Neuronal stem cell (in vitro differentiated cells): ENCODE data around the gene FHIT.

Experiments used
- DNase-seq: peaks from one replicate; pipeline ENCODE4 v3.0.0-alpha.2; 2013; ENCODE audit warnings: low spot score
- H2AFZ ChIP-seq: one replicate; pipeline ENCODE4 v1.6.1; 2013; ENCODE audit warnings: mild to moderate bottlenecking, low read length, inconsistent platforms
- H2AK5ac ChIP-seq: 2 replicates; pipeline ENCODE4 v1.6.1; 2013; ENCODE audit warnings: low read depth, mild to moderate bottlenecking, inconsistent platforms, low read length, moderate library complexity, mixed read lengths
- H2BK120ac ChIP-seq: 2 replicates; pipeline ENCODE4 v1.6.1; 2013; ENCODE audit warnings: low read depth, mild to moderate bottlenecking, inconsistent platforms, low read length, moderate library complexity, mixed read lengths
- H2BK12ac ChIP-seq: one replicate; pipeline ENCODE4 v1.6.1; 2013; ENCODE audit warnings: low read length, inconsistent platforms
- H2BK15ac ChIP-seq: 2 replicates; pipeline ENCODE4 v1.6.1; 2013; ENCODE audit warnings: mild to moderate bottlenecking, low read length, inconsistent platforms, mixed read lengths
- H2BK5ac ChIP-seq: one replicate; pipeline ENCODE4 v1.6.1; 2013; ENCODE audit warnings: inconsistent platforms, mild to moderate bottlenecking, low read length, moderate library complexity
- H3K14ac ChIP-seq: one replicate; pipeline ENCODE4 v1.6.1; 2013; ENCODE audit warnings: low read length, inconsistent platforms
- H3K18ac ChIP-seq: 2 replicates; pipeline ENCODE4 v1.6.1; 2013; ENCODE audit warnings: low read length, inconsistent platforms
- H3K23ac ChIP-seq: 2 replicates; pipeline ENCODE4 v1.6.1; 2013; ENCODE audit warnings: low read depth, mild to moderate bottlenecking, mixed read lengths, low read length, inconsistent platforms; ENCODE audit not compliant: poor library complexity
- H3K27ac ChIP-seq: replicated peaks from 3 replicates; pipeline ENCODE4 v1.5.1; 2013; ENCODE audit warnings: low read length, inconsistent platforms
- H3K27me3 ChIP-seq, 3 experiments: 2 replicates each; pipeline ENCODE4 v1.6.1; 2013; ENCODE audit warnings: low read length in 3 of 3, mild to moderate bottlenecking in 2 of 3, inconsistent platforms in 1 of 3, low read depth in 1 of 3, mixed read lengths in 1 of 3, moderate library complexity in 1 of 3; ENCODE audit not compliant: control insufficient read depth in 3 of 3, insufficient read depth in 3 of 3
- H3K36me3 ChIP-seq, 2 donors: replicated peaks in 1 of 2; 2 replicates each; pipeline ENCODE4 v1.6.1; 2013; ENCODE audit warnings: low read length in 2 of 2; ENCODE audit not compliant: control insufficient read depth in 2 of 2, insufficient read depth in 2 of 2
- H3K4ac ChIP-seq: 2 replicates; pipeline ENCODE4 v1.6.1; 2013; ENCODE audit warnings: inconsistent platforms, mild to moderate bottlenecking, low read length, moderate library complexity
- H3K4me1 ChIP-seq, 2 donors: 1 replicate in 1 of 2; 2 replicates in 1 of 2; pipeline ENCODE4 v1.6.1; 2013; ENCODE audit warnings: low read length in 2 of 2, low read depth in 1 of 2; ENCODE audit not compliant: control insufficient read depth in 2 of 2, insufficient read depth in 1 of 2
- H3K4me2 ChIP-seq: one replicate; pipeline ENCODE4 v1.6.1; 2013; ENCODE audit warnings: mild to moderate bottlenecking, low read length, inconsistent platforms; ENCODE audit not compliant: insufficient read depth, poor library complexity, severe bottlenecking
- H3K4me3 ChIP-seq, 2 donors: 2 replicates each; pipeline ENCODE4 v1.5.1; 2013; ENCODE audit warnings: low read length in 2 of 2, mild to moderate bottlenecking in 2 of 2, inconsistent platforms in 1 of 2, moderate library complexity in 1 of 2
- H3K79me1 ChIP-seq: one replicate; pipeline ENCODE4 v1.6.1; 2013; ENCODE audit warnings: low read depth, mild to moderate bottlenecking, inconsistent platforms, low read length, moderate library complexity
- H3K9ac ChIP-seq: one replicate; pipeline ENCODE4 v1.6.1; 2013; ENCODE audit warnings: mild to moderate bottlenecking, low read depth, low read length, inconsistent platforms; ENCODE audit not compliant: poor library complexity
- H3K9me3 ChIP-seq, 2 donors: replicated peaks in 1 of 2; 2 replicates each; pipeline versions ENCODE3 to v1.6.1; 2013; ENCODE audit warnings: low read length in 2 of 2, mild to moderate bottlenecking in 2 of 2, inconsistent platforms in 1 of 2, low read depth in 1 of 2, mixed read lengths in 1 of 2, moderate library complexity in 1 of 2; ENCODE audit not compliant: control insufficient read depth in 2 of 2, insufficient read depth in 1 of 2
- H4K8ac ChIP-seq: one replicate; pipeline ENCODE4 v1.6.1; 2013; ENCODE audit warnings: low read depth, mild to moderate bottlenecking, inconsistent platforms, low read length, moderate library complexity
- H4K91ac ChIP-seq: one replicate; pipeline ENCODE4 v1.6.1; 2013; ENCODE audit warnings: low read length, low read depth, mild to moderate bottlenecking, inconsistent platforms; ENCODE audit not compliant: poor library complexity
- WGBS, 2 donors: extraction: QIAGEN DNeasy Blood & Tissue Kit; methylation state at CpG; one replicate each; pipeline ENCODE4 v1.1.7; 2013; ENCODE audit warnings: missing lambda C conversion rate in 2 of 2, mixed read lengths in 1 of 2; ENCODE audit not compliant: insufficient read length in 2 of 2, insufficient replicate concordance in 1 of 2; ENCODE audit errors: extremely low coverage in 2 of 2; 5-methylcytosine and 5-hydroxymethylcytosine counted together

Gene FHIT

GRCh38 chr3:60827666-60828065 lies 423.6 kb downstream of the FHIT start:
- Histone ChIP-seq H2BK120ac (no peak overlapping the region), H3K27ac (no peak overlapping the region), H3K18ac (no peak overlapping the region), H3K14ac (no peak overlapping the region), H3K23ac (no peak overlapping the region), H3K36me3 (no peaks in the 10 kb centered on the region), H3K4me1 (no peaks in the 10 kb centered on the region), H3K27me3 (no peaks in the 10 kb centered on the region), H3K4me2 (no peak overlapping the region), H2AFZ (no peak overlapping the region), H2BK12ac (no peak overlapping the region), H3K9me3 (no peaks in the 10 kb centered on the region), H3K9ac (no peak overlapping the region), H3K79me1 (no peaks in the 10 kb centered on the region), H2BK5ac (no peak overlapping the region), H3K4me3 (no peak overlapping the region), H4K91ac (no peak overlapping the region), H4K8ac (no peak overlapping the region), H2BK15ac (no peak overlapping the region), H3K4ac (no peak overlapping the region), H2AK5ac (no peak overlapping the region)
- WGBS, 2 donors, result no CpG with 5 or more reads among the region's 1 CpG
- no peak for DNase-seq

GRCh38 chr3:60826511-60826910 lies 424.7 kb downstream of the FHIT start:
- Histone ChIP-seq H3K36me3 (no peaks in the 10 kb centered on the region), H2BK12ac (no peak overlapping the region), H3K9ac (no peak overlapping the region), H3K14ac (no peak overlapping the region), H3K27me3 (peaks cover 0 to 2% (median 0%) of the 10 kb centered on the region in 3 experiments), H2BK120ac (no peak overlapping the region), H3K79me1 (no peaks in the 10 kb centered on the region), H3K4me1 (no peaks in the 10 kb centered on the region), H3K9me3 (no peaks in the 10 kb centered on the region), H3K27ac (no peak overlapping the region), H3K4me3 (no peak overlapping the region), H2AK5ac (no peak overlapping the region), H4K91ac (no peak overlapping the region), H3K23ac (no peak overlapping the region), H3K18ac (no peak overlapping the region), H3K4me2 (no peak overlapping the region), H4K8ac (no peak overlapping the region), H2BK15ac (no peak overlapping the region), H2AFZ (no peak overlapping the region), H3K4ac (no peak overlapping the region), H2BK5ac (no peak overlapping the region)
- WGBS, 2 donors, result no CpG with 5 or more reads among the region's 6 CpGs
- DNase-seq, result no peak

GRCh38 chr3:60812502-60812901 lies 438.8 kb downstream of the FHIT start:
- Histone ChIP-seq H3K27me3 (no peaks in the 10 kb centered on the region), H2AK5ac (no peak overlapping the region), H2BK15ac (no peak overlapping the region), H2BK120ac (no peak overlapping the region), H3K23ac (no peak overlapping the region), H4K91ac (no peak overlapping the region), H3K14ac (no peak overlapping the region), H3K4me1 (no peaks in the 10 kb centered on the region), H3K4me2 (no peak overlapping the region), H3K79me1 (no peaks in the 10 kb centered on the region), H3K4ac (no peak overlapping the region), H2BK5ac (no peak overlapping the region), H2AFZ (no peak overlapping the region), H2BK12ac (no peak overlapping the region), H3K27ac (no peak overlapping the region), H3K18ac (no peak overlapping the region), H3K4me3 (no peak overlapping the region), H4K8ac (no peak overlapping the region), H3K9me3 (no peaks in the 10 kb centered on the region), H3K9ac (no peak overlapping the region), H3K36me3 (no peaks in the 10 kb centered on the region)
- no peak for DNase-seq
- WGBS, 2 donors, result no CpG with 5 or more reads among the region's 2 CpGs

GRCh38 chr3:60810881-60811280 lies 440.4 kb downstream of the FHIT start:
- H3K4me3 ChIP-seq, result no peak overlapping the region
- H3K23ac ChIP-seq, result no peak overlapping the region
- no peak overlapping the region for H3K4me2 ChIP-seq
- no peak overlapping the region for H2BK5ac ChIP-seq
- H3K4ac ChIP-seq, result no peak overlapping the region
- H3K27ac ChIP-seq, result no peak overlapping the region
- H3K18ac ChIP-seq, result no peak overlapping the region
- no peak overlapping the region for H2BK12ac ChIP-seq
- no peak overlapping the region for H2BK120ac ChIP-seq
- no peak overlapping the region for H2AFZ ChIP-seq
- no peaks in the 10 kb centered on the region for H3K79me1 ChIP-seq
- no peaks in the 10 kb centered on the region for H3K36me3 ChIP-seq
- WGBS, 2 donors, result no CpG with 5 or more reads among the region's 4 CpGs
- H4K91ac ChIP-seq, result no peak overlapping the region
- no peak overlapping the region for H4K8ac ChIP-seq
- H3K9ac ChIP-seq, result no peak overlapping the region
- H3K27me3 ChIP-seq, result no peaks in the 10 kb centered on the region
- no peak for DNase-seq
- H3K4me1 ChIP-seq, result no peaks in the 10 kb centered on the region
- no peaks in the 10 kb centered on the region for H3K9me3 ChIP-seq
- no peak overlapping the region for H2AK5ac ChIP-seq
- H3K14ac ChIP-seq, result no peak overlapping the region
- no peak overlapping the region for H2BK15ac ChIP-seq
